GM11168 (cell line): ENCODE results near the gene HNRNPA3.
"Not testable (repeated sequence)": the region's sequence is repeated elsewhere in the genome, so short reads cannot be mapped to it uniquely, and the experiment has no call there.

Experiments used
- in situ Hi-C: fragments of 300-500 bp; cut with MboI; formaldehyde crosslinking; loops from one replicate; pipeline ENCODE4 v1.12.0; 2022; ENCODE audit warnings: low sequenced_read_pairs; ENCODE audit not compliant: unreplicated experiment

Gene HNRNPA3

DNA sequence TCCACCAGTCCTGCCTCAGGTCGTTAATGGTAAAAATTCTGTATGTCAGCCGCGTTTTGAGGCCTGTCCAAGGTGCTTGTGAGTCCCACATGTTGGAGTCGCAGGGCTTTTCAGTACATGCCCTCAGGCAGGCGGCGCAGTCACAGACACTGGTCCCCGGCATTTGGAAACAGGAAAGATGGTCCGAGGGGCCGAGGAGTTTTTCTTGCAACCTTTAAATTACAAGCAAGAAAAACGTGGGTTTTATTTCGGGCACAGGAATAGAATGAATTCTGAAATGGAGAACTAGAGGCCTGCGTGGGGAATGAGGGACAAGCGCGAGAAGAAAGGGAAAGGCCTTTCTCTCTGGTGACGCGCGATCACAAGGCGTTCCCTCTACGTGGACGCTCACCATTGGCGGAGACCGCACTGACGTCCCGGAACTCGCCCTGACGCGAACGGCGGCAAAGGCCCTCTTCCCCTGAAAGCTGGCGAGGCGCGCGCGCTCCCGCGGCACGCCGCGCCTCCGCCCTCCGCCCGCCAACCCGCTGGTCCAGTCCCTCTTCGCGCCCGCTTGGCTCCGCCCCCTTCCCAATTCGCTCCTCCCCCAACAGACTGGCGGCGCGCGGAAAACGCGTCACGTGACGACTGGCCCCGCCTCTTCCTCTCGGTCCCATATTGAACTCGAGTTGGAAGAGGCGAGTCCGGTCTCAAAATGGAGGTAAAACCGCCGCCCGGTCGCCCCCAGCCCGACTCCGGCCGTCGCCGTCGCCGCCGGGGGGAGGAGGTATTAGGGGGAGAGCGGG, at the start of gene HNRNPA3:
TSS of gene HNRNPA3 (plus strand) at position 689 of the 785 bp plus-strand sequence. CDS start at position 695, 6 bp downstream.
- in situ Hi-C loops: no loop called here

DNA sequence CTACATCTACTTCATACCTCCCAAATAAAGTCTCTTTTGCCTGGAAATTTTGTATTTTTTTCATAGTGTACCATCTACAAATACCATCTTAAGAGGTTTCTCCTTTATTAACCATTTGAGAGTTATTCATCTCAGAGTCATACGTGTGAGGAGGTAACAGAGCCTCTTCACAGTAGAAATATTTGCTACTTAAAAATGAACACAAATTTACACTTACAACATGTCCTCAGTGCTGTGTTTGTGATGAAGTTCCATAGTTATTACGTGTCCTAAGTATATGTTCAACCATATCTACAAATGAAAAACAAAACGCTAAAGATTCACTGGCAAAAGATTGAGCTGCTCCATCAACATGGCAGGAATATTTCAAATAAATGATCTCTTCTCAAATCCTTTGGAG, 48.5 kb upstream of the HNRNPA3 start:
- in situ Hi-C loops: loop anchor here (10.0 to 25.0 kb wide), 2 partner anchors 261 to 573 kb away; no protein-coding TSS in a partner anchor

DNA sequence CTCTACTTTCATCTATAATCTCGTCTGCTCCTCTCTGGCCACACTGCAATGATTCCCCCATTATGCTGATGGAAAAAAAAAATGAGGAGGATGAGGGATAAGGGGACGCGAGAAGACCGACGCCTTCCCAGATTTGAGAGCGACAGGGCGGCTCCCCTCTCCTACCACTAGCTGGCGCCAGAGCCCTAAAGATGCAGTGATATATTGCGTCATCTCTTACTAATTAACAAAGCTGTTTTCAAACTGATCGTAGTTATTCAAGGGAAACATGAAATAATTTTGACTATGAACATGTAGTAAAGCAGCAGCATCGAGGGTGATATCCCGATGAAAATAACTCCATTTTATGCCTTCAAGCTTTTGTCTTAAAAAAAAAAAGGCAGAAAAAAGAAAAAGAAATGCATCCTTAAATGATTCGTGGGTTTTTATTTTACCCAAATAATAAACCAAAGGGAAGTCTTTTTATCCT, 48.0 kb upstream of the HNRNPA3 start:
- in situ Hi-C loops: loop anchor here (5.0 to 25.0 kb wide), 3 partner anchors 168 to 573 kb away; no protein-coding TSS in a partner anchor

DNA sequence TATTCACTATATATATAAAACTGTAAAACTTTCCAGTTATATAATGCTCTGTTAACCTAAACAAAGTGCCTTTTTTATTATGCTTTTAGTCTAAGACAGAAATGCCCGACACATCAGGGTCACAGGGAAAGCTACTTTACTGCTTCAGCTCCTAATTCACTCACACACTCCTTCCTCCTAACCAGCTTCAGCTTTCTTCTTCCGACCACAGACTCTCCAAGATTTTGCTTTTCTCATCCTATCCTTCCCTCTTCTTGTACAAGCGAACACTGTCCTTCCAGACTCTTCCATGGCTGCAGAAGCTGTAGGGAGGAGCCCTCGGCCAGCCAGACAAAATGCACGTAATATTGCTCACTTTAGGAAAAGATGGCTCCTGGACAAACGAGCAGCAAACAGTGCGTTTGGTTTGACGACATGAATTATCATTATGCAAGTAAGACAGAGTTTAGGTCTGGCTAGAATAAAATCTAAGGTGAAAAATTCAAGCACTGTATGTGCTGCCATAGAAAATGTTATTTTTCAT, 47.5 kb upstream of the HNRNPA3 start:
- in situ Hi-C loops: loop anchor here (5.0 to 25.0 kb wide), 3 partner anchors 167 to 572 kb away; no protein-coding TSS in a partner anchor

DNA sequence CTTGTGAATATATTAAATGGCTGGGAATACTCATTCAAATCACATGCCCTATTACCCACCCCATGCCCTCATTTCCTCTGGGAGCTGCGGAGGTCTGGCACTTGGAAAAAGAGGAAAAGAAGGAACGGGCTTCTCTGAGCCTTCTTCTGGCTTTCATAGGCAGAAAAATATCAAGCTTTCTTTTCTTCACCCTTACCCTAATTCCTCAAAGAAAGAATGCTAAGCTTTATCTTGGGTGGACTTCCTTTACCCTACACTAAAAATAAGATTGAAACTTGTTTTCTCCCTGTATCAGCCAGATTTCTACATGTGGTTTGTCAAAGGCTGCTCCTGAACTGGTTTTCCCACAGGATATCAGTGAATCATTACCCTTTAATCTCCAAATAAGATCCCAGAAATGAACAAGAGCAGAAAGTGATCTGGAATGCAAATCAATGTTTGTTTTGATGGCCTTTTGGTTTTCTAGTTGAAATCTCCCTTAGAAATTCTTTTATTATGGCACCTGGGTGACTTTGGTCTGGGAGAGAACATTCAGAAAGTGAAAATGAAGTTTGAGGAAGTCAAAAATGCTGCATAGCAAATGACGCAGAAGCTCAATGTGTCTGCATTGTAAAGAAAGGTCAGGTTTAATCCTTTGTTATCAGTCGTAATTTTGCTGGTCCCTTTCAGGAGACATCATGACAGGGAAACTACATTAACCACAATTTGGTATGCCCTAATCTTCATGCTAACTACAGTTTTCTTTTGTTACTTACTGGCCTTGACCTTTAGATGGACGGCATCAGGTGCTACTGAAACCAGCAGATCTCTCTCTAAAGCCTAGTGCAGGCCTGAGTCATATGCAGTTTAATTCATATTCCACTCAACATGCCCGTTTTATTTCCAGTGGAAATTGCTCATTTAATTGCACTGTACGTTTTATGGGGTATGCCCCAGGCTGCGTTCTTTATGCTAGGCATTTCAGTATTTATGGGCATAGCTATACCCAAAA, 46.6 kb upstream of the HNRNPA3 start:
- in situ Hi-C loops: loop anchor here (5.0 to 25.0 kb wide), 3 partner anchors 166 to 571 kb away; no protein-coding TSS in a partner anchor

DNA sequence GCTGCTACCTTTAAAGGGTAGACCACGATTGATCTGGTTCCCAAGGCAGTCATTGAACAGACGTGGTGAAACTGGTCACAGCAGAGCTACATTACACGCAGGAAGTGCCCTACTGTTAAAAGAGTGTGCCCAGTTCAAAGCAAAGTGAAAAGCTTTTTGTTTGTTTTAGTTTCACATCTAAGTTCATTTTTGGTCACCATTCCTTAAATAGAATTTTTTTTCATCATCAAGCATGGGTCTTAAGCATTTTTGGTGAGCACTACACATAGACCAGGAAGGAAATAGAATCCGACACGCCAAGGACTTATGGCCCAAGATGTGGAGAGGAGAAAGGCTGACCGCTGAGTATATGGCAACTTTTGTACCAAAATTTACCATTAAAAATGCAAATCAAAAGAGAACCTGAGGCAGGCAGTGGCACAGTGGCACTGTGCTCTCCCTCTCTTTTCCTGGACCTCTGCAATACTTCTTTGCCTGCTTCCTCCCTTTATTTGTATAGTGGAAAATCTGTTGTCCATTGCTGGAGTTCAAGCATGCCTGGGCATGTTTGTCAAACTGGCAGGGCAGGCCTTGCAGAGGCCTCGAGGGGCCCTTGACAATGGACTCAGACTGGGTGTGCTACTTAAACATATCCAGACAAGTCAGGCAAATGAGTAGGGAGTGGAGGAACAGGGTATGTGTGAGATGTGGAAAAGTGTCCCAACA, 42.6 kb upstream of the HNRNPA3 start:
- in situ Hi-C loops: loop anchor here (5.0 to 25.0 kb wide), 3 partner anchors 162 to 567 kb away; no protein-coding TSS in a partner anchor

DNA sequence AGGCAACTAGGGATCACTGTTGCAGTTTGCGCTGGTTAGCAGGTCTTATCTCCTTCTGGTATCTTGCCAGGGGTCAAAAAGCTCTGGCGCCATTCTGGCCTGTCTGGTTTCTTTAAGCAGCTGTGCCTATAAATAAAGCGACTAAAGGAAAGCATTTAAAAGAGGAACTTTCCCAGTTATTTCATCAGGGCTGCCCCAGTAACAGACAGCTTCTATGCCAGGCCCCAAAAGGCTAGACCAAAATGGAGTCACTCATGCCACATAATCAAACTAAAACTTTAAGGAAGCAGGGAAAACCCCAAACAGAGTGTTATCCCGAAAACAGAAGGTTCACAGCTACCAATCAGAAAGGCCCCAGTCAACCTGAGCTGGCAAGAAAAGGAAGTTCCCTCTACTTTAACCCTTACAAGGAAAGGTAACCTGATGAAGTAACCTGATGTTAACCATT, 41.2 kb upstream of the HNRNPA3 start:
- in situ Hi-C loops: loop anchor here (25.0 kb wide), 1 partner anchor 566 kb away; no protein-coding TSS in a partner anchor

DNA sequence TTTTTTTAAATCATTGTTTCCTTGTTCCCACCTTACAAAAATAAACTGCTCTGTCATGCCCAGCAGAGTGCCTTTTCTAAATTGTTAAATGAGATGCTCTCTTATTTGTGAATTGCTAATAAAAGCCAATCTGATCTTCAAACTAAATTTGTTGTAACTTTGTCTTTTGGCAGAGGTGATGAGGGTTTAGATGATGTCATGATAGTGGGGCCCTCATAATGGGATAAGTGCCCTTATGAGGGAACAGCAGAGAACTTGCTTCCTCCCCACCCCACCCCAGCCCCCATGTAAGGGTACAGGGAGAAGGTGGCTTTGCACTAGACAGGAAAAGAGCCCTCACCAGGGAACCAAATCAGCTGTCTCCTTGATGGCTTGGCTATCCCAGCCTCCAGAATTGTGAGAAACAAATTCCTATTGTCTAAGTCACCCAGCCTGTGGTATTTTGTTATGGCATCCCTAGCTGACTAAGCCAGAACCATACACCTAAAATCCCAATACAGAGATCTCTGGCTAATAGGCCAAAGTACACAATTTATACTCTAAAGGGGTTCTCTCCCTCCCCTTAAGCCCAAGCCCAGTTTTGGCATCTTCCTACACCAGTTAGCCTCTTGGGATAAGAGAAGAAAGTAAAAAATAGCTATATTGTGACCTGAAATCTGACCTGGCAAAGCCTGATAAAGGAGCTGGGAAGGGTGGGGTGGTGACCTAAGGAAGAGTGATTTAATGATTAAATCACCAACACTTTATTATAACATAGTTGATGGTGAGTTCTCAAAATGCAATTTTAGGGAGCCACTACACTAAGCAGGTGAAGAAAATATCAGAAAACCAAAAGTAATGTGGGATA, 40.3 kb upstream of the HNRNPA3 start:
- in situ Hi-C loops: loop anchor here (25.0 kb wide), 1 partner anchor 565 kb away; no protein-coding TSS in a partner anchor

DNA sequence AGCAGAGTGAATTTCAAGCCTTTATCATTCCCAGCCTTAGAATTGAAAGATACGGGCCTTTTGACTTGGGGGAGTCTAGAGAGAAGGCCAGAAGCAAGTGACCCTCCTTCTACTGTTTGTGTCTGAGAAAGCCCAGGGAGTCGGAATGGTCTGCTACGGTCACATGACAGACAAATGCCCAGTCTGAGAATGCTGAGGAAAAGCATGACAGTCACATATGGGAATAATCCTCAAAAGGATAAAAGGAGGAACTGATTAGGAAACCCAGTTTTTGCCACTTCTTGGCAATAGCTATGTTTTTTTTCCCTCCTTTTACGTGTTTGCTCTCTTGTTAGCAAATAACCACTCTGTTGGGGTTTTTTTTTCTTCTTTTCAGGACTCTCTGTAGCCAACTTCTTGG, 38.1 kb upstream of the HNRNPA3 start:
- in situ Hi-C loops: loop anchor here (25.0 kb wide), 1 partner anchor 563 kb away; no protein-coding TSS in a partner anchor

DNA sequence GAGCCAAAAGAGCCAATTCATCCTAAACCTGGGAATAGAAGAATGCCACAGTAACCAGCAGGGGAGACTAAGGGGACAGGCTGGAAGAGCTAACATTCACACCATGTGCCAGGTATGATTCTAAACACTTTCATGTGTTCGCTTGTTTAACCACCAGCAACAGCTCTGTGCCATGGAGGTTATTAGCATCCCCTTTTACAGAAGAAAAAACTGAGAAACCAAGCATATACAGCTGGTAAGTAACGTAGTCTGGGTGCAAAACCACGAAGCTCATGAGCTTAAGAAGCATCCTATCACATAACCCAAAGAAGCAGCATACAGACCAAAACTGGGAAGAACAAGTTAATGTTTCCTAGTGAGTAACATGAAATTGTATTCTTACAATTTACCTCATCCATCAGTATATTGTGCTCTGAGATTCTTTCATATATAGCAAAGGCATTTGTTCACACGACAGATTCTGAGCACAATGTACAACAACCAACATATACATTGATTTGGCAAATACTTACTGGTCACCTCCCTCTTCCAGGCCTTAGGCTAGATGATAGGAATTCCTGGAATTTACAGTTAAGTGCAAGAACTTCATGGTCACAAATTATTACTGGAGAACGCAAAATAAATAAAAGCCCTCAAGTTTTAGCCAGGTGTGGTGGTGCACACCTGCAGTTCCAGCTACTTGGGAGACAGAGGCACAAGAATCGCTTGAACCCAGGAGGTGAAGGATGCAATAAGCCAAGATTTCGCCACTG, 36.5 kb upstream of the HNRNPA3 start:
- in situ Hi-C loops: no loop called here

DNA sequence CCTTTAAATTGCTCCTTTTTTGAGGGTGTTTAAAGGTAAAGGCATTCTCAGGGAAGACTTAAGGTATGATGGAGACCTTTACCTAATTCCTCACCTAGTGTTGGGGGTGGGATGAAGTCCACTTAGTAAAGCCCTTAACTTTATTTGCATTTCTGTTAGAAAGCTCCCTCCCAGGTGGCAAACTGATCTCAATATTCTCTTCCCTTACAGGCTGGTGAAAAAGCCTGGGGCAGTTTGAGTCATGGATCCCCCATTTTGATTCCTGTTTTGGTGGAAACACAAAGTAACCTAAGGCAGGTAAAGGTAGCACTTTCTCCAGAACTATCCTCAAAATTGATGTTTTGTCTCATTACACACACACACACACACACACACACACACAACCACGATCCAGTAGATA, 33.8 kb upstream of the HNRNPA3 start:
- in situ Hi-C loops: no loop called here

DNA sequence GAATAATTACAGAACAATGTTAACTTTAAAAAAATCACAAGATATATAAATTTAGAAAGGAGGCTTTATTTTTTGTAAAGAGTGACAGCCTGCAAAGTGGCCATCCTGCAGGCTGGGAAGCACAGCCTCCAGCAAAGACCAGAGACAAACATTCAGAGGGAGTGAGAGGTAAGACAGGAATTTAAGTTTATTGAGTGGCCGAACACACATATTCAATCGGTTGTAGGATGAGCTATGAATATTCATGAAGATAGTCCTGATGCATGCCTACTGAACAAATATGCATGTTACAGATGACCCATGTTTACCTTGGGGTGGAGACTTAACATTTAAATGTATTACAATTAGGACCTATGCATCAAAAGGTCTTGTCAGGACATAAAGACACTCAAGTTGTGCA, 33.4 kb upstream of the HNRNPA3 start:
- in situ Hi-C loops: no loop called here

DNA sequence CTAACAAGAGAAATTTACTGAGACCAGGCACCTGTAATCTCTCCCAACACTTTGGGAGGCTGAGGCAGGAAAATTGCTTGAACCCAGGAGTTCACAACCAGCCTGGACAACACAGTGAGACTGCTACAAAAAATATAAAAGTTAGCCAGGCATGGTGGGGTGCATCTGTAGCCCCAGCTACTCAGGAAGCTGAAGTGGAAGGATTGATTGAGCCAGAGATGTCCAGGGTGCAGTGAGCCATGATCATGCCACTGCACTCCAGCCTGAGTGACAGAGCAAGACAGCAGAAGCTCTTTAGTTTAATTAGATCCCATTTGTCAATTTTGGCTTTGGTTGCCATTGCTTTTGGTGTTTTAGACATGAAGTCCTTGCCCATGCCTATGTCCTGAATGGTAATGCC, 32.9 kb upstream of the HNRNPA3 start:
- in situ Hi-C loops: not testable (repeated sequence)

DNA sequence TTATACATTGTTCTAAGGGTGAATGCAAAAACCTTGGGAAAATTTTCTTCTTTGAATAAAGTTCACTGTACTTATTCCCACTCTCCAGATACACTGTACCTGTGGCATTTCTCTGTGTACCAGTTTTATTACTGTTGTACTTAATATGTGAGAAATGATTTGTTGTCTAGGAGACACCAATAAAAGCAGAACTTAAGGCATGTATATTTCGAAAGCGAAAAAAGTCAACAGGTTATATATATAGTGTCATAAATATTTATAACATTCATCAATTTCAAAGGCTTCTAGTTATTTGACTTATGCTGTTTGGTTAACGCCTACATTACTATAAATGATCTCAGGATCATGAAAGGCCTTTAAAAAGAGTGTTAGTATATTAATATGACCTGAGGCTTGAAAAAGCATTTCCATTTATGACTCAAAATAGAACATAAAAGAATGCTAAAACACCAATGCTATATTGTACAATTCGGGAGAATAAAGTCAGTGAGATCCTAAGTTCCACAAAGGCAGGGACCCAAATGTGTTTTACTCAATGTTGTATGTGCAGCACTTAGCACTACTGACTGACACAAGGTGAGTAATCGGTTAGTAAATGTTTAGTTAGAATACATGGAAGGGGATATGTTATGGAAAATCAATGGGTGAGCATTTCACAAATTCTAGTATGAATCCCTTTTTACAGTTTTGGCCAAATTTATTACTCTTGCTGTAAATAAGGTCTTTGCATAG, 32.2 kb upstream of the HNRNPA3 start:
- in situ Hi-C loops: no loop called here

DNA sequence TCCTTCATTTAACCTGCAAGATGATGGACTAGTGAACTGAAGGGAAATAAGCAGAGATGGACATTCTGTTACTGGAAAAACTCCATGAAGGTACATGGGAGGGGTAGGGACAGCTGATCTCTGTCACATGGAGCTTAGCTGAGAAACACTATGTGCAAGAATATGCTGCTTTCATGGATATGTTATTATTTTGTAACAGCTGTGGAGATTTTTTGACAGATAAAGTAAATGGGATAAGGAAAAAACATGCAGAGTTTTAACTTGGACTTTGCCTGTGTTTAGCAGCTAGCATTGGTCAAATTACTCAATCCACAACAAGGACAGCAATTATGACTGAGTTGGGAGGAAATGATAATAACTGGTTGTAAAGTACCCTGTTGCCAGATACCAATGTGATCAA, 28.7 kb upstream of the HNRNPA3 start:
- in situ Hi-C loops: no loop called here

DNA sequence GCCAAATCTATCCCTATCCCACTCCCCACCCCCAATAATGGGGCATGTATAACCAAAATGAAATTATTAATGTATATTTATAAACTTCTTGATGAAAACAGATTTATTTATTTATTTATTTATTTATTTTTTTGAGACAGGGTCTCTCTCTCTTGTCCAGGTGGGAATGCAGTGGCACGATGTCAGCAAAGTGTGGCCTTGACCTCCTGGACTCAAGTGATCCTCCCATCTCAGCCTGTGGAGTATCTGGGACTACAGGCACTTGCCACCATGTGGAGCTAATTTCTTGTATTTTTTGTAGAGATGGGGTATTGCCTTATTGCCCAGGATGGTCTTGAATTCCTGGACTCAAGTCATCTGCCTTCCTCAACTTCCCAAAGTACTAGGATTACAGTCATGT, 28.0 kb upstream of the HNRNPA3 start:
- in situ Hi-C loops: no loop called here

DNA sequence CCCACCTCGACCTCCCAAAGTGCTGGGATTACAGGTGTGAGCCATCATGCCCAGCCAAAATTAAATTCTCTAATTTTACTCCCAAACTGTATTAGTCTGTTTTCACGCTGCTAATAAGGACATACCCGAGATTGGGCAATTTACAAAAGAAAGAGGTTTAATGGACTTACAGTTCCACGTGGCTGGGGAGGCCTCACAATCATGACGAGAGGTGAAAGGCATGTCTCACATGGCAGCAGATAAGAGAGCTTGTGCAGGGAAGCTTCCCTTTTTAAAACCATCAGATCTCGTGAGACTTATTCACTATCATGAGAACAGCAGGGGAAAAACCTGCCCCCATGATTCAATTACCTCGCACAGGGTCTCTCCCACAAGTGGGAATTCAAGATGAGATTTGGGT, 26.6 kb upstream of the HNRNPA3 start:
- in situ Hi-C loops: not testable (repeated sequence)
